Measurements from ENCODE around the gene LANCL1.

DNA sequence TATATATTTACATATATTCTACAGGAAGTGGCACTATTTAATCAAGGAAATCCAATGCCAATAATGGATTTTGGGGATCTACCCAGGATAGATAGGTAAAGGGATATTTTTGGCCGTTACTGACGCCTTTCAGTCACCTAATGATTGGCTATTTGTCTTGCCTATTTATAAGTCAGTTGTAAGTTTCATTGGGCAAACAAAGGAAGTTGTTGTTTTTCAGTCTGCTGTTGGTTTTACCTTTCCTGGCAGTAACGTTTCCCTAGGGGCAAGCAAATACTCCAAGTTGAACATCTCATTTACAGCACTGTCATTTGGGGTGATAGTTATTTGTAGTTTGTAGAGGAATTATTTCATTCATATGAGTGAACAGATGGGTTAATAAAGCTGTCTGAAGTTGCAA is 17.0 kb upstream of the LANCL1 start:
- TF ChIP-seq, protein P1, sequence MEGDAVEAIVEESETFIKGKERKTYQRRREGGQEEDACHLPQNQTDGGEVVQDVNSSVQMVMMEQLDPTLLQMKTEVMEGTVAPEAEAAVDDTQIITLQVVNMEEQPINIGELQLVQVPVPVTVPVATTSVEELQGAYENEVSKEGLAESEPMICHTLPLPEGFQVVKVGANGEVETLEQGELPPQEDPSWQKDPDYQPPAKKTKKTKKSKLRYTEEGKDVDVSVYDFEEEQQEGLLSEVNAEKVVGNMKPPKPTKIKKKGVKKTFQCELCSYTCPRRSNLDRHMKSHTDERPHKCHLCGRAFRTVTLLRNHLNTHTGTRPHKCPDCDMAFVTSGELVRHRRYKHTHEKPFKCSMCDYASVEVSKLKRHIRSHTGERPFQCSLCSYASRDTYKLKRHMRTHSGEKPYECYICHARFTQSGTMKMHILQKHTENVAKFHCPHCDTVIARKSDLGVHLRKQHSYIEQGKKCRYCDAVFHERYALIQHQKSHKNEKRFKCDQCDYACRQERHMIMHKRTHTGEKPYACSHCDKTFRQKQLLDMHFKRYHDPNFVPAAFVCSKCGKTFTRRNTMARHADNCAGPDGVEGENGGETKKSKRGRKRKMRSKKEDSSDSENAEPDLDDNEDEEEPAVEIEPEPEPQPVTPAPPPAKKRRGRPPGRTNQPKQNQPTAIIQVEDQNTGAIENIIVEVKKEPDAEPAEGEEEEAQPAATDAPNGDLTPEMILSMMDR (IDR thresholded peaks at IDR 0.05; ENCODE audit: borderline replicate concordance, extremely low read depth, low read length, poor library complexity, severe bottlenecking): no peak
- no peak for TF ChIP-seq EZH2 (IDR thresholded peaks at IDR 0.05; ENCODE audit: borderline replicate concordance, low read depth, low read length, severe bottlenecking)
